Upper lobe of left lung (tissue), 4 donors: ENCODE data around the gene INHBE.

Source experiments
- EP300 ChIP-seq, 4 donors: sonication (generic); formaldehyde crosslinking; IDR thresholded peaks; one replicate each; pipeline ENCODE4 v1.5.1; 2017; ENCODE audit warnings: antibody characterized with exemption in 4 of 4, control low read depth in 2 of 4
- POLR2AphosphoS5 ChIP-seq, 2 donors: sonication (generic); formaldehyde crosslinking; IDR thresholded peaks; one replicate each; pipeline ENCODE4 v1.5.1; 2017; ENCODE audit warnings: antibody characterized with exemption in 2 of 2
- TF ChIP-seq, protein P1 (sequence below), 6 experiments: fragments of 450-650 bp in 4 of 6; fragments of 200-600 bp in 2 of 6; sonication (generic) in 2 of 6; IDR thresholded peaks; one replicate each; pipeline ENCODE4 v1.5.1; 2016 to 2019; ENCODE audit warnings: antibody characterized with exemption in 6 of 6

DNA sequence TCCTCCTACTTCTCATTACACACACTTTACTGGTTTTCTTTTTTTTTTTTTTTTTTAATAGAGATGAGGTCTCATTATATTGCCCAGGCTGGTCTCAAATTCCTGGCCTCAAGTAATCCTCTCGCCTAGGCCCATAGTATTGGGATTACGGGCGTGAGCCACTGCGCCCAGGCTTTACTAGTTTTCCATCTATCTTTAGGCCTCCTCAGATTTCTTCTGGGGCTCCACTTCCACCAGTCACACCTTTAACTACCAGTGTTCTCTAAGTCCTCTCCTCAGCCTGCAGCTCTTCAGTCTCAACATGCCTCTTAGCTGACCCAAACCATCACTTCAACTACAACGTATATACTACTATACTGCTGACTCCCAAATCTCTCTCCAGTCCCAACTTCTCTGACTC lies 34.6 kb upstream of the INHBE start:
- TF ChIP-seq EP300 (IDR thresholded peaks at IDR 0.05), result no peak
- TF ChIP-seq, protein P1, sequence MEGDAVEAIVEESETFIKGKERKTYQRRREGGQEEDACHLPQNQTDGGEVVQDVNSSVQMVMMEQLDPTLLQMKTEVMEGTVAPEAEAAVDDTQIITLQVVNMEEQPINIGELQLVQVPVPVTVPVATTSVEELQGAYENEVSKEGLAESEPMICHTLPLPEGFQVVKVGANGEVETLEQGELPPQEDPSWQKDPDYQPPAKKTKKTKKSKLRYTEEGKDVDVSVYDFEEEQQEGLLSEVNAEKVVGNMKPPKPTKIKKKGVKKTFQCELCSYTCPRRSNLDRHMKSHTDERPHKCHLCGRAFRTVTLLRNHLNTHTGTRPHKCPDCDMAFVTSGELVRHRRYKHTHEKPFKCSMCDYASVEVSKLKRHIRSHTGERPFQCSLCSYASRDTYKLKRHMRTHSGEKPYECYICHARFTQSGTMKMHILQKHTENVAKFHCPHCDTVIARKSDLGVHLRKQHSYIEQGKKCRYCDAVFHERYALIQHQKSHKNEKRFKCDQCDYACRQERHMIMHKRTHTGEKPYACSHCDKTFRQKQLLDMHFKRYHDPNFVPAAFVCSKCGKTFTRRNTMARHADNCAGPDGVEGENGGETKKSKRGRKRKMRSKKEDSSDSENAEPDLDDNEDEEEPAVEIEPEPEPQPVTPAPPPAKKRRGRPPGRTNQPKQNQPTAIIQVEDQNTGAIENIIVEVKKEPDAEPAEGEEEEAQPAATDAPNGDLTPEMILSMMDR (IDR thresholded peaks at IDR 0.05), result no peak
- no peak for TF ChIP-seq POLR2AphosphoS5 (IDR thresholded peaks at IDR 0.05)
